GM18505 (cell line): ENCODE measurements around the gene WNT7B.

ENCODE experiments used
- ATAC-seq: cut with Tn5 transposase; IDR thresholded peaks from one replicate; pipeline ENCODE4 v1.9.1; 2021; ENCODE audit not compliant: unreplicated experiment
- POLR2A ChIP-seq: IDR thresholded peaks from 4 replicates; pipeline ENCODE4 v1.6.1; 2011; ENCODE audit warnings: borderline replicate concordance; ENCODE audit not compliant: insufficient read depth, insufficient read length; ENCODE audit errors: extremely low read depth

Gene WNT7B

GRCh38 chr22:45878051-45878781 is 98.7 kb downstream of the WNT7B start:
- ATAC-seq, result no peak
- no peak for TF ChIP-seq POLR2A

GRCh38 chr22:45877651-45878050 is 99.3 kb downstream of the WNT7B start:
- no peak for TF ChIP-seq POLR2A
- no peak for ATAC-seq

- TF ChIP-seq POLR2A, result no peak
- ATAC-seq, result no peak
Observed at GRCh38 chr22:45877036-45877380, 100.0 kb downstream of the WNT7B start.

GRCh38 chr22:45876136-45877035 is 100.6 kb downstream of the WNT7B start:
- ATAC-seq, result no peak
- TF ChIP-seq POLR2A, result no peak

- no peak for ATAC-seq
- TF ChIP-seq POLR2A, result no peak
Observed at GRCh38 chr22:45872659-45873263, 104.2 kb downstream of the WNT7B start.

GRCh38 chr22:45871721-45872120 is 105.2 kb downstream of the WNT7B start:
- no peak for ATAC-seq
- no peak for TF ChIP-seq POLR2A
